Fibroblast of lung (primary cell): ENCODE measurements around the gene PTMA.

Experiments used
- CTCF ChIP-seq, 2 donors: IDR thresholded peaks in 1 of 2; conservative IDR thresholded peaks in 1 of 2; 1 replicate in 1 of 2; 2 replicates in 1 of 2; pipeline ENCODE4 v1.5.1; 2011 to 2012; ENCODE audit warnings: low read length in 2 of 2, control low read depth in 1 of 2, inconsistent platforms in 1 of 2, low read depth in 1 of 2, mild to moderate bottlenecking in 1 of 2
- EZH2 ChIP-seq: IDR thresholded peaks from 2 replicates; pipeline ENCODE4 v1.5.1; 2012; ENCODE audit warnings: low read length, control low read depth, mild to moderate bottlenecking; ENCODE audit errors: missing control alignments

- TF ChIP-seq CTCF (conservative IDR thresholded peaks at IDR 0.05 in 1 of 2, IDR thresholded peaks at IDR 0.05 in 1 of 2; ENCODE audit: low read depth in 1 of 2, low read length in 2 of 2), result peak; percentile 71 to 73
- no peak for TF ChIP-seq EZH2
These were observed 6.5 kb downstream of the PTMA start for GRCh38 chr2:231714639-231715498.
